HG03095 (cell line): Measurements from ENCODE around the gene CERK.
A peak's percentile ranks its signal among the peaks of the same experiment; 100 is the strongest.
"Not testable (repeated sequence)": the region's sequence is repeated elsewhere in the genome, so short reads cannot be mapped to it uniquely, and the experiment has no call there.

Experiments
- ATAC-seq: cut with Tn5 transposase; IDR thresholded peaks from one replicate; pipeline ENCODE4 v1.9.1; 2021; ENCODE audit warnings: moderate library complexity; ENCODE audit not compliant: unreplicated experiment

CERK gene, protein sequence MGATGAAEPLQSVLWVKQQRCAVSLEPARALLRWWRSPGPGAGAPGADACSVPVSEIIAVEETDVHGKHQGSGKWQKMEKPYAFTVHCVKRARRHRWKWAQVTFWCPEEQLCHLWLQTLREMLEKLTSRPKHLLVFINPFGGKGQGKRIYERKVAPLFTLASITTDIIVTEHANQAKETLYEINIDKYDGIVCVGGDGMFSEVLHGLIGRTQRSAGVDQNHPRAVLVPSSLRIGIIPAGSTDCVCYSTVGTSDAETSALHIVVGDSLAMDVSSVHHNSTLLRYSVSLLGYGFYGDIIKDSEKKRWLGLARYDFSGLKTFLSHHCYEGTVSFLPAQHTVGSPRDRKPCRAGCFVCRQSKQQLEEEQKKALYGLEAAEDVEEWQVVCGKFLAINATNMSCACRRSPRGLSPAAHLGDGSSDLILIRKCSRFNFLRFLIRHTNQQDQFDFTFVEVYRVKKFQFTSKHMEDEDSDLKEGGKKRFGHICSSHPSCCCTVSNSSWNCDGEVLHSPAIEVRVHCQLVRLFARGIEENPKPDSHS

DNA sequence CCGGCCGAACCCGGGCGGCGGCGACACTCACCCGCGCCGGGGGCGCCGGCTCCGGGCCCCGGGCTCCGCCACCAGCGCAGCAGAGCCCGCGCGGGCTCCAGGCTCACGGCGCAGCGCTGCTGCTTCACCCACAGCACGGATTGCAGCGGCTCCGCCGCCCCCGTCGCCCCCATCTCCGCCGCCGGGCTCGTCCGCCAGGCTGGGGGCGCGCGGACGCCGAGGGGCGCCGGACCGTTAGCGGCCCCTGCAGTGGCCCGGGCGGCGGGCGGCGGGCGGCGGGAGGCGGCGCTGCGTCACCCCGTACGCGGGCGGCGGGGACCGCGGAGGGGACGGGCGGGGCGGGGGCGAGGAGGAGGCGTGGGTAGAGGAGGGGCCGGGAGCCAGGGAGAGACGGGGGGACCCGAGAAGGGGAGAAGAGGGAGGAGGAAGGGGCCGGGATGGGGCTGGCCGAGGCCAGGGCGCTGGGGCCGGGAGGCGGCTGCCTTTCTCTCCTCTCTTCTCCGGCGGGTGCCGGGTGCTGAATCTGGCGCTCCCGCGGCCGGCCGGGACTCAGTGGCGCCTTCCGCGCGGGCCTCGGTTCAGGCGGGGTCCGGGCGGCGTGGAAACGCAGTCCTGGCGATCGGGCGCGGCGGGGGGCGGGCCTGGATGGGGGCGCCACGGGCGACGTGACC is at the start of gene CERK:
Gene CERK (minus strand): TSS at position 277 of the 671 bp plus-strand sequence. CDS start 104 bp downstream, at position 173.
- no peak for ATAC-seq

DNA sequence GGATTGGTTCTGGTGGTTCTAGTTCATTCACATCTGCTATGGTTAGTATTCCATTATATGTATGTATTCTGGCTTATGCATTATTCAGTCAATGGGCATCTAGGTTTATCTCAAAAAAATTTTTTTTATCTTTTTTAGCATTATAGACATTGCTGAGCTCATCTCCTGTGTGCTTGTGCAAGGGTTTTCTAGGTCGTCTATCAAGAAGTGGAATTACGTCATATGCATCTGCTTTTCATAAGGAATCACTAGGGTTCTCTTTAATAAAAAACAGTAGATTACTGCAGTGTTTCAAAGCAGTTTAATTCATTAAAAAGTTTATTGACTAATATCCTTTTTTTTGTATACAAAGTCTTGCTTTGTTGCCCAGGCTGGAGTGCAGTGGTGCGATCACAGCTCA is 45.7 kb upstream of the CERK start:
- no peak for ATAC-seq

DNA sequence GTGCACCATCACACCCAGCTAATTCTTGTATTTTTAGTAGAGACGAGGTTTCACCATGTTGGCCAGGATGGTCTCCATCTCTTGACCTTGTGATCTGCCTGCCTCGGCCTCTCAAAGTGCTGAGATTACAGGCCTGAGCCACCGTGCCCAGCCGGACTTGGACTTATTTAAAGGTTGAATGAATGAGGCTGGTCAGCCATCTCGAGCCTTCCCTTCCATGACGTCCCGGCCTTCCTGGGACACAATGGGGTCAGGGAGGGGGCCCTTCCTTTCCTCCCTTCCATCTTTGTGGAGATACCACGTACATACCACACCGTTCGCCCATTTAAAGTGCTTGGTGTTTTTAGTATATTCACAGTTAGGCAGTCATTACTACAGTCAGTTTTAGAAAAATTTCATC is 44.1 kb upstream of the CERK start:
- not testable (repeated sequence) for ATAC-seq

DNA sequence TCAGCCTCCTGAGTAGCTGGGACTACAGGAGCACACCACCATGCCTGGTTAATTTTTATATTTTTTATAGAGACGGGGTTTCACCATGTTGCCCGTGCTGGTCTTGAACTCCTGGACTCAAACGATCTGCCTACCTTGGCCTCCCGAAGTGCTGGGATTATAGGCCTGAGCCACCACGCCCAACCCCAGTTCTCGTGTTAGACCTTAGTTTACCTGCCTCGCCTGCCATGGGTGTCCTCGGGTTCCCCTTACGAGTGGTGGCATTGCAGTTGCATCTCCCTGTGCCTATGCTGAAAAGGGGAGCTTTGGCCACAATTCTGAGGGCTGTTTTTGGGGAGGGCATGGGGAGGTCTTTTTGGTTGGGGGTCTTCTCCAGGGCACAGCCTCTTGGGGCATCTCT is 43.2 kb upstream of the CERK start:
- ATAC-seq = no peak

DNA sequence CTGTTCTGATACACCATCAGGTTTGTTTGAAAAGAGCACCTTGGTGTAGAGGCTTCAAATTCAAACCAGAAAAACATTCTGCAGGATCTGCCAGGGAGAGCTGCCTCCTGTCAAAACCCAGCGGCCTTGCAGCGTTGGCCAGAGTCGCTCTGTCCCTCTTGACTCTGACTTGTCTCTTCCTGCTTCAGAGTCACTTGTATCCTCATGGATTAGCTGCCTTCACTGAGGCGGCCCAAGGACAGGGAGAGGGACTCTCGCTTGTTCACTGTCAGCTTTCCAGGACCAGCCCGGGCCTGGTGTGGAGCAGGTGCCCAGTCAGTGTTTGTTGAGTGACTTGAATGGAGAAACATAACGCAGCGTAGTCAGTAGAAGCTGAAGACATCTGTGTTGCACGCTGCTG is 42.4 kb upstream of the CERK start:
- no peak for ATAC-seq

DNA sequence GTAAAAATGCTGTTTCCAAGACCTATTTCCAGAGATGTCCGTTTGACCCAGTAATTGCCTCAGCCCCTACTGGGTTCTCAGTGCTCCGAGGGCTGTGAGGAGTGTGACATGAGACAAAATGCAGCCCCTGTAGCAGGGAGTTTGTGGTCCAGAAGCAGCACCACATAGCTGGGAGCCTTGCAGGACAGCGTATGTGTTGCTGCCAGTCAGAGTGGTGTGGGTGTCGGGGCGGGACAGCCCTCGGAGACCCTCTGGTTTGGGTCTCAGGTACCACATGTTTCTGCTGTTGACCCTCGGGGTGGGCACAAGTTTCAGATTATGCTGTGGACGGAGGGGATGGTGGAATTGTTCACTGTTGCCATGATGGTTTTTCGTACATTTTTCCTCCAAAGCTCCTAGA is 41.6 kb upstream of the CERK start:
- no peak for ATAC-seq

DNA sequence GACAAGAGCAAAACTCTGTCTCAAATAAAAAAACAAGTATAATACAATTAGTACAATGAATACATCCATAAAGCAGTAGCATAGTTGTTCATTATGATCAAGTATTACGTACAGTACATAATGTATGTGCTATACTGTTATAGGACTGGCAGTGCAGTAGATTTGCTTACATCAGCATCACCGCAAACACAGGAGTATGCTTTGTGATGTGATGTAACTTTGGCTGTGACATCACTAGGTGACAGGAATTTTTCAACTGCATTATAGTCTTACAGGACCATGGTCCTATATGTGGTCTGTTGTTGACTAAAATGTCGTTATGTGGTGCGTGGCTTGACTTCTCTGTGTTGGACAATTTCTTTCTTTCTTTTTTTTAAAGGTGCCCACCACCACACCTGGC is 41.0 kb upstream of the CERK start:
- no peak for ATAC-seq

DNA sequence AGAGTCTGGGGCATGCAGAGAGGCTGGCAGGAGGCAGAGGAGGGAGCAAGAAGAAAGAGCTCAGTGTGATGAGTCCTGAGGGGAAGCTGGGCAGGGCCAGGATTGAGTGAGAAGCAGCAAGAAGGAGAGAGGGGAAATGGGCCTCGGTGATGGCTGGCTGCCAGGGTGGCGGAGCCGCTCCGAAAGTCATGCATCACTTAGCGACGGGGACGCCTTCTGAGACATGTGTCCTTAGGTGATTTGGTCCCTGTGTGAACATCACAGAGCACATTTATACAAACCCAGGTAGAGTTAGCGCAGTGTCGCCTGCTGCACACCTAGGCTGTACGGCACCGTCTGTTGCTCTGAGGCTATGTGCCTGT is 39.5 kb upstream of the CERK start:
- ATAC-seq = no peak

DNA sequence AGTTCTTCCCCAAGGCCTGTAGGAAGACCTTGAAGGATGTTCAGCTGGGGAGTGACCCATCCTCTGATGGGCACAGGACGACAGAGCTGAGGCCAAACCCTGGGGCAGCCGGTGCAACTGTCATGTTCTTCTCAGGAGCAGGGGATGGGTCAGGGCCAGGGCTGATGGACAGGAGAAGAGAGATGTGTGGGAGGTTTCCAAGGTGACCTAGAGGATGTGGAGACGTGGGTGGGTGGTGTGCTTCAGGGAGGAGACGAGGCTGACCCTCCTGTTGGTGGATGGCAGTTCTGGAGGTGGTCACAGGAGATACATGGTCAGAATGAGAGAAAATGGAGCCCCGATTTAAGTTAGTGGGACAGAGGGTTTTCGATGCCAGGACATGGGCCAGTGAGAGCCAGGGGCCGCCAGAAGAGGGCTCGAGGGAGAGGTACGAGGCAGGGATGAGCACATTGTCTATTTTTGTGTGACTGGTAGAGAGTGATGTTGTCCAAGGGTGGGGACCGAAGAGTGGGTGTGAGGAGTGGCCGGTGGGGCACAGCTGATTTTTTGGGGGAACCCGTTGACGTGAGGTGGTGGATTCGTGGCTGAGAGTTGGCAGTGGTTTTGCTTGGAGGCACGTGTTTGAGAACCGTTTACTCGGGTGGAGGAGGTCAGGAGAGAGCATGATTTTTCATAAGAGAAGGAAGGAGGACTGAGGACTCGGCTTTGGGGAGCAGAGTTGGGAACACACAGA is 39.0 kb upstream of the CERK start:
- no peak for ATAC-seq

DNA sequence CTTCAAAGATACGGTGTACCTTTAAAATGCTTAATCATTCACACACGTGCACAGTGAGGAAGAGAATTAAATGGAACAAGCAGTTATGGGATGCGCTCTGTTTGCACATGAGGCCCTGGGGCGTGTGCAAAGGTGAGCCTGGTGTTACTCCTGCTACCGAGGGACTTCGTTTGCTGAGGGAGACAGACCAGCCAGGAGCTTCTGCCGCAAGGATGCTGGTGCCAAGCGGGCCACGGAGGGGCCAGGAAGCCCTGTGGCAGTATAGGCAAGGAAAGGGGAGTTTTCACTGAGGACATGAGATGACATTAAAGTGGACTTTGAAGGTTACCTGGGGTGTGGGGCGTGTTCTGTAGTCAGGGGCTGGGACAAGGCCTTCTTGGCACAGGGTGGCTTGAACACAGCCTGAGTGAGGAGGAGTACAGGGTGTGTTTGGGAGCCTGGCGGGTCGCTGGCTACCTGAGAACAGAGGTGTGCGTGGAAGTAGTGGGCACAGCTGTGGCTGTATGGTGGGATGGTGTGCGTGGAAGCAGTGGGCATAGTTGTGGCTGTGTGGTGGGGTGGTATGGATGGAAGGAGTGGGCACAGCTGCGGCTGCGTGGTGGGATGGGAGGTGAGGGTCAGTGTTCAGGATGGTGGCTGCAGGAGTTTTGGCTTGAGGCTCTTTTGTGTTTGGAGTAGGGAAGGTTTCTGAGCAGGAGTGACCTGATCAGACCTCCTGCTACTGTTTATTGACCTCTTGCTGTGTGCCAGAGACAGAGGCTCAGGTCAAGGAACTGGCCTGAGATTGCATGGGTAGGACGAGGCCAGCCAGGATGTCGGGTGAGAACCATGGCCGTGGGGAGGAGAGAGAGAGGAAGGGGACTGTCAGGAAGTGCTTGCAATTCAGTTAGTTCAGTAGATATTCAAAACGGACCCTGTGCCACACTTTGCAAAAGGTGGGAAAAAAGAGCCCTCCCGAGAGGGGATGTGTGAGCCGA is 38.1 kb upstream of the CERK start:
- ATAC-seq = no peak

DNA sequence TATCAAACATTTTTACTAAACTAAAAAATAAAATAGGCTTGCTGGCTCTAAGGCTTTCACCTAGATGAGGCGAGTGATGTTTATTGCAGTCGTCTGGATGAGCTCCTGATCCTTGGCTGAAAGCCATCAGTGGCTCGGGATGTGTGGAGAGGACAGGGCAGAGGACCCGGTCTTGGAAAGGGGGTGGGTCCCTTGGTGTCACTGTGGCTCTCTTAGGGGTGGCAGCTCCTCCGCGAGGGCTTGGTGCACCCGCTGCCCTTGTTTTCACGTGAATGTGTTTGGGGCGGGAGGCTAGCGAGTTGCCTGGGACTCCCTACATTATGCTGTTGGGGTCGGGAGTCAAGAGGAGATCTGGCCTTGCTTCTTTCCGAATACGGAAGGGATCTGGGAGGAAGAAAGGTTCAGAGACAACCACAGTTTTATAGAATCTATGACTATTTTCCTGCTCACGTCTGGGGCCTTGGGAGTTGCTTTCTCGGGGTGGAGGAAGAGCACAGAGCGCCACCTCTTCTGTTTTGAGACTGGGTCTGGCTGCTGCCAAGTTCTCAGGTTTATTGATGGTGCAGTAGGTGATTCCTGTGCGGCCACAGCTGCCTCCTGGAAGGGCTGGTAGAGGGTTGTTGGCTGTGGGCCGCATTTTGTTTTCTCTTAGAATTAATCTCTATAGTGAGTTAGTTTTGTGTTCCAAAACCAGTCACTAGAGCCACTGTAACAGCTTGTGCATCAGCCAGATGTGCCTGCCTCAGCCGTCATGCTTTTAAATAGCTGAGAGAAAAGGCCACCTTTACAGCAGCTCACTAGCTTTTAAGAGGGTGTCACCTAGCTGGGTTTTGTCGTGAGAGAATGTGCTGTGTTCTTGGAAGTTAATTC is 37.2 kb upstream of the CERK start:
- no peak for ATAC-seq

DNA sequence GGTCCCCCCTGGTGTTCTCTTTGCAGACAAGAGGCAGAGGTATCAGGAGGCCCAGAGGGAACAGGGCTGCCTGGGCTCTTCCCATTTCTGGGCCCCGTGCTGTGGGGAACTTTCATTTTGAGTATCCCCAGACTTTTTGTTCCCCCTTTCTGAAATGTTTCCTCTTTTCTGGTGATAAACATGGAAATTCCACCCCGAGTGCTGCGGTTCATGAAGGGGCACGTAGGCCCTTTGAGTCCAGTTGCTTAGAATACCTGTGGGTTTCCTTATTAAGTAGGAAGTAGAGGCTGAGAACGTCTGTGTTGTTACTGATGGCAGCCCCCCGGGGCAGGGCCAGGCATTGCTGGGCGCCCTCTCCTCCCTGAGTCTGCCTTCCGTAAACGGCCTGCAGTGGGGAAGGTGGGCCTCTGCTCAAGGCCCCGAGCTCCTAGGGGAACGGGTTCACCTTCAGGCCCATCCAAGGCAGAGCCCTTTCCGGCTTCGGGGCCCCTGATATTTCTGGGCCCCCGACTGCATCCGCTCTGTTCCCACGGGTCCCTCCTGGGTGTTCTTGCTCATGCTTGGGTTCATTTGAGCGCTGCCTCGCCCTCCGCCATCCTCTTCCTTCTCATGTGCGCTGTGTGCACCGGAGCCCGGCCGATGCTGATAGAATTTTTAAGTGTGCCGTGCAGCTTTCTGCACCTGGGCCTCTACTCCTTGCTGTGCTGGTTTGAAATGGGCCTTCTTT is 36.4 kb upstream of the CERK start:
- peak; percentile 36 for ATAC-seq

DNA sequence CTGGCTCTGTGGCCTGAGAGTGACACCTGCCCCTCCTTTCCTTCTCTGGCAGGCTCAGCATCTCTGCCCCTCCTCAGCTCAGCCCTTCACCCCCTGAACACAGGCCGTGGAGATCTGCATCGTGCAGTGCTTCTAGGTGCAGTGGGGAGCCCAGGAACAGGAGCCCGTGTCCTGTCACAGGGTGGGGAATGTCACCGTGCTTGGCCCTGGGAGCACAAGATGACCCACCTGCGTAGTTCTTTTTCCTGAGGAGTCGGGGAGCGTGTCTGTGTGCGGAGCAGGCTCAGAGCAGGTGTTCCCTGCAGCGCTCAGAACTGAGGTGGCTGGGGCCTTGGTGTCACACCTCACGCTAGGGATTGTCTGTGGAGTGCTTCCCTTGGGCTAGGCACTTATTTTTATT is 35.0 kb upstream of the CERK start:
- no peak for ATAC-seq

DNA sequence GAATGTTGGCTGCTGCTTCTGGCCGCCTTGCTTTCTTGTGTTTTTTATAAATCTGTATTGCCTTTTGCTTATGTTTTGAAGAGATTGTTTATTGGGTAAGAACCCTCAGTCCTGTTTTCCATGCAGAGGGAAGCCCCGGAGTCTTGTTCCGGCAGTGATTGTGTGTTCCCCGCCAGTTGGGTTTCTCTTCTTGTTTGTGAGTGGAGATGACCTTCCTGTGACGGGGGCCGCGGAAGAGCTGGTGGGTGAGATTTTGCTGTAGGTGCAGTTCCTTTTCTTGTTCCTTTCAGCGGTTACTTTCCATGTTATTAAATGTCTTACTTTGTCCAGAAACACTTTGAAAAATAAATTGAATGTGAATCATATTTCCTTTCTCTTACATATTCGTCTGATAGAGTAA is 32.7 kb upstream of the CERK start:
- no peak for ATAC-seq

DNA sequence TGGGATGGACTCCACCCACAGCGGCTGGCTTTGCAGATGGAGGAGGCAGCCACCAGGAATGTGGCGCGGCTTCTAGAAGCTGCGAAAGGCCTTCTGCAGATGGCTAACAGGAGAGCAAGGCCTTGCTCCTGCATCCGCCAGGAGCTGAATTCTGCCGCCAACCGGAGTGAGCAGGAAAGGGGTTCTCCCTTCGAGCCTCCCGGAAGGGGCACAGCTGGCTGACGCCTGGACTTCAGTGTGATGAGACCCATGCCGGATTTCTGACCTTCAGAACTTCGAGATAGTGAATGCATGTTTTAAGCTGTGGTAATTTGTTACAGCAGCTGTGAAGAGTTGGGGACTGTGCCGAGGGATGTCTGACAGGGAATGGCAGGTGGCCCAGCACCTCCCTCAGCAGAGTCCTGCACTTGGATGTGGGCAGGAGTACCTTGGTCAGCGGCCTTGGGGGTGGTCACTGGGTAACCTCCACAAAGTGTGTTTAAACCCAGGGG is 32.1 kb upstream of the CERK start:
- ATAC-seq = no peak

DNA sequence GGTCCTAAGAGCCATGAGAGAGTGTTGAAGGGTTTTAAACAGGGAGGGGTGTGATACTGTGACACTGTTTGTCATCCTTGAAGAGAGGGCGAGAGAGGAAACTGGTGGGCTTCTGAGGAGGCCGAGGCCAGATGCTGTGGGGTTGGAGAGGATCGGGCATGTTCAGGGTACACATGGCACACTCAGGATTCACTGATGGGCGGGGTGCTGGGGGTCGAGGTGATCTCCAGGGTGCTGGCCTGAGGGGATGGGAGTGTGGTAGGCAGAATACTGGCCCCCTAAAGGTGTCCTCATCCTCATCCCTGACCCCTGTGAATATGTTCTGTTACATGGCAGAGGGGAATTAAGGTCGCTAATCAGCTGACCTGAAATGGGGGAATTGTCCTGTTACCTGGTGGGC is 31.7 kb upstream of the CERK start:
- no peak for ATAC-seq

DNA sequence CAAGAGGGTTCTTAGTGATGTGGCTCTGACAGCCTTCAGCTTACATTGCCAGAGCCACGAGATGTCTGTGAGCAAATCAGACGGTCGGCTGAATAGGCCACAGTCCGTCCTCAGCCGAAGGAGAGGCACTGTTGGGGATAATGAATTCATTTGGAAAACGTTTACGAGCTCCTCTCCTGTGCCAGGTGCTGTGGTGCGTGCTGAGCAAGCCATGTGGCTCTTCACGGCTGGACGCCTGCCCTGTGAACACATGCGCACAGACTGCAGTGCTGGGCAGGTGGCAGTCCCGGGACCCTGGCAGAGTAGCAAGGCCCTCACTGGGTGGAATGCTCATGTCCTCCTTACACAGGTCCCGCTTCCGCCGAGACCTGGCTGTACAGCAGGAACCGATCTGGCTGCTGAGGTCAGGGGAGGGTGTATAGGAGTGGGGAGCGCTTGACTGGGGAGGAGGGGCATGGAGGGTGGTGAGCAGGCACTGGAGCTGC is 31.2 kb upstream of the CERK start:
- ATAC-seq = no peak

DNA sequence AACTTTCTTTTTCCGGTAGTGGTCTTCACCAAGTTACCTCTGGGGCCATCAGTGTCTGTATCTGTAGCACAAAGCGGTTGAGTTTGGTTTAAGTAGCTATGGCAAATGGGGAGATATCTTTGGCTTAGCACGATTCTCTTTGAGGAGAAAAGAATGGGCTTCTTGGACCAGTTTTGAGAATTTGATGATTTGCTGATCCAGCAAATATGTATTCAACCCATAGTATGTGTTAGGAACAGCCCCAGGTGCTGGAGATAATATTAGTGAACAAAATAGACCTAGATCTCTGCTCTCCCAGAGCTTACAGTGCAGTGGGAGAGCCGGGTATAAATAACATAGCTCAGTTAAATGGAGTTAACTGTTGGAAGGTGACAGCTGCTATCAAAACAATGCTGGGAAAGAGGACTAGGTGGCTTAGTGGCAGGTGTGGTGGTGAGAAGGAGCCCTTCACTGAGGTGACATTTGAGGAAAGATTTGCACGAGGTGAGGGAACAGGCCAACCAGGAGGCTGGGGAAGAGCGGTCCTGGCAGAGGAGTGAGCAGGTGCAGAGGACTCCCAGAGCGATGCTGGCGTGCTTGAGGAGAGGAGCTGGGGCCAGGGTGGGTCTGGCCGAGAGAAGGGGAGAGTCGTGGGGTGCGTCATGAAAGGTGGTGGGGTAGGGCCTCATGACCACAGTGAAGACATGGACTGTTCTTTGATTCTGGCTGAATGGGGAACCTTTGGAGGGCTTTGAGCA is 29.4 kb upstream of the CERK start:
- no peak for ATAC-seq
